ENCODE results near the gene PPP2R2C.

The PPP2R2C gene

GRCh38 chr4:6326312-6327060 is 145.9 kb downstream of the PPP2R2C start:
- ChIA-PET POLR2A (no interaction called here), CTCF (interaction anchor here (1.0 to 7.6 kb wide), 6 partner anchors 59 to 328 kb away, joined by 3 to 149 read pairs (median 10); no protein-coding TSS in a partner anchor)
- no peak for DNase-seq (ENCODE audit: extremely low spot score)
- no peak for TF ChIP-seq NFRKB (IDR thresholded peaks at IDR 0.05)
- TF ChIP-seq ELF4 (IDR thresholded peaks at IDR 0.05): no peak
- TF ChIP-seq CTBP1 (IDR thresholded peaks at IDR 0.05; ENCODE audit: borderline replicate concordance): no peak
- no peak for TF ChIP-seq FOXK2 (IDR thresholded peaks at IDR 0.05)

GRCh38 chr4:6325788-6326290 is 146.6 kb downstream of the PPP2R2C start:
- TF ChIP-seq ZNF384 (IDR thresholded peaks at IDR 0.05) (no peak), FOXA1 (IDR thresholded peaks at IDR 0.05) (no peak), PKNOX1 (IDR thresholded peaks at IDR 0.05) (no peak), ELF4 (IDR thresholded peaks at IDR 0.05) (no peak), SP1 (IDR thresholded peaks at IDR 0.05) (no peak), FOXK2 (IDR thresholded peaks at IDR 0.05) (no peak), LEF1 (IDR thresholded peaks at IDR 0.05; ENCODE audit: borderline replicate concordance) (no peak), FOXM1 (IDR thresholded peaks at IDR 0.05; ENCODE audit: borderline replicate concordance) (no peak), L3MBTL2 (conservative IDR thresholded peaks at IDR 0.05) (no peak), NFRKB (IDR thresholded peaks at IDR 0.05) (no peak), HDGF (IDR thresholded peaks at IDR 0.05; ENCODE audit: borderline replicate concordance) (no peak), SUZ12 (IDR thresholded peaks at IDR 0.05) (no peak), TARDBP (IDR thresholded peaks at IDR 0.05) (no peak), BHLHE40 (IDR thresholded peaks at IDR 0.05; ENCODE audit: borderline replicate concordance) (no peak), ARNT (IDR thresholded peaks at IDR 0.05) (no peak), CTBP1 (IDR thresholded peaks at IDR 0.05; ENCODE audit: borderline replicate concordance) (no peak)
- ChIA-PET POLR2A (no interaction called here), CTCF (interaction anchor here (1.1 to 2.6 kb wide), 4 partner anchors 58 to 327 kb away, joined by 3 to 10 read pairs (median 6); no protein-coding TSS in a partner anchor)
- no peak for DNase-seq (ENCODE audit: extremely low spot score)

- TF ChIP-seq L3MBTL2 (conservative IDR thresholded peaks at IDR 0.05) (no peak), SP1 (IDR thresholded peaks at IDR 0.05) (no peak), FOXA1 (IDR thresholded peaks at IDR 0.05) (no peak), PKNOX1 (IDR thresholded peaks at IDR 0.05) (no peak), TARDBP (IDR thresholded peaks at IDR 0.05) (no peak), SUZ12 (IDR thresholded peaks at IDR 0.05) (no peak), ARNT (IDR thresholded peaks at IDR 0.05) (no peak)
- DNase-seq (ENCODE audit: extremely low spot score): no peak
- CTCF ChIA-PET: interaction anchor here (1.1 to 2.6 kb wide), 3 partner anchors 61 to 327 kb away, joined by 3 to 10 read pairs (median 3); no protein-coding TSS in a partner anchor
- POLR2A ChIA-PET: no interaction called here
Observed at GRCh38 chr4:6324999-6325787, 147.2 kb downstream of the PPP2R2C start.

GRCh38 chr4:6324461-6324998 is 147.9 kb downstream of the PPP2R2C start:
- no peak for DNase-seq (ENCODE audit: extremely low spot score)
- ChIA-PET CTCF (interaction anchor here (1.1 to 1.6 kb wide), 2 partner anchors 8 to 62 kb away, joined by 3 to 10 read pairs; no protein-coding TSS in a partner anchor), POLR2A (no interaction called here)
- TF ChIP-seq BHLHE40 (IDR thresholded peaks at IDR 0.05; ENCODE audit: borderline replicate concordance): no peak
- TF ChIP-seq ARNT (IDR thresholded peaks at IDR 0.05): no peak
- TF ChIP-seq L3MBTL2 (conservative IDR thresholded peaks at IDR 0.05): no peak
- no peak for TF ChIP-seq SP1 (IDR thresholded peaks at IDR 0.05)
- TF ChIP-seq ZNF384 (IDR thresholded peaks at IDR 0.05): no peak
- TF ChIP-seq CTBP1 (IDR thresholded peaks at IDR 0.05; ENCODE audit: borderline replicate concordance): no peak
- no peak for TF ChIP-seq FOXA1 (IDR thresholded peaks at IDR 0.05)
- no peak for TF ChIP-seq TARDBP (IDR thresholded peaks at IDR 0.05)
- no peak for TF ChIP-seq LEF1 (IDR thresholded peaks at IDR 0.05; ENCODE audit: borderline replicate concordance)
- TF ChIP-seq ELF4 (IDR thresholded peaks at IDR 0.05): no peak
- TF ChIP-seq FOXM1 (IDR thresholded peaks at IDR 0.05; ENCODE audit: borderline replicate concordance): no peak
- TF ChIP-seq SUZ12 (IDR thresholded peaks at IDR 0.05): no peak
- TF ChIP-seq HDGF (IDR thresholded peaks at IDR 0.05; ENCODE audit: borderline replicate concordance): no peak
- TF ChIP-seq NFRKB (IDR thresholded peaks at IDR 0.05): no peak
- TF ChIP-seq PKNOX1 (IDR thresholded peaks at IDR 0.05): no peak

GRCh38 chr4:6322761-6323566 is 149.4 kb downstream of the PPP2R2C start:
- POLR2A ChIA-PET: no interaction called here
- no peak for DNase-seq (ENCODE audit: extremely low spot score)
- CTCF ChIA-PET: interaction anchor here (1.4 to 1.6 kb wide), 2 partner anchors 10 to 72 kb away, joined by 4 to 10 read pairs; no protein-coding TSS in a partner anchor
- TF ChIP-seq NFRKB (IDR thresholded peaks at IDR 0.05) (no peak), SP1 (IDR thresholded peaks at IDR 0.05) (no peak), SUZ12 (IDR thresholded peaks at IDR 0.05) (no peak), ZNF384 (IDR thresholded peaks at IDR 0.05) (no peak), FOXM1 (IDR thresholded peaks at IDR 0.05; ENCODE audit: borderline replicate concordance) (no peak), BHLHE40 (IDR thresholded peaks at IDR 0.05; ENCODE audit: borderline replicate concordance) (no peak), ELF4 (IDR thresholded peaks at IDR 0.05) (no peak), CTBP1 (IDR thresholded peaks at IDR 0.05; ENCODE audit: borderline replicate concordance) (no peak), PKNOX1 (IDR thresholded peaks at IDR 0.05) (no peak), TARDBP (IDR thresholded peaks at IDR 0.05) (no peak)

Measured in HEK293T (cell line).